Mesenchymal stem cell (in vitro differentiated cells and primary cell): Measurements from ENCODE around the gene UGCG.
A peak's percentile ranks its signal among the peaks of the same experiment; 100 is the strongest.
"Not testable (repeated sequence)": the region's sequence is repeated elsewhere in the genome, so short reads cannot be mapped to it uniquely, and the experiment has no call there.

Experiments used
- DNase-seq: peaks from one replicate; pipeline ENCODE4 v3.0.0-alpha.2; 2013
- H2AFZ ChIP-seq: one replicate; pipeline ENCODE4 v1.6.1; 2013; ENCODE audit warnings: low read depth, mild to moderate bottlenecking, control low read depth, inconsistent platforms, low read length, moderate library complexity
- H2AK5ac ChIP-seq: 2 replicates; pipeline ENCODE4 v1.6.1; 2013; ENCODE audit warnings: low read length, moderate library complexity, mild to moderate bottlenecking, inconsistent platforms; ENCODE audit not compliant: severe bottlenecking
- H2BK120ac ChIP-seq: one replicate; pipeline ENCODE4 v1.6.1; 2013; ENCODE audit warnings: low read depth, mild to moderate bottlenecking, inconsistent platforms, low read length, moderate library complexity
- H2BK12ac ChIP-seq, 2 experiments: one replicate each; pipeline ENCODE4 v1.6.1; 2013; ENCODE audit warnings: inconsistent platforms in 2 of 2, low read length in 2 of 2, mild to moderate bottlenecking in 2 of 2, moderate library complexity in 2 of 2, control low read depth in 1 of 2
- H2BK15ac ChIP-seq: one replicate; pipeline ENCODE4 v1.6.1; 2013; ENCODE audit warnings: mild to moderate bottlenecking, low read depth, inconsistent platforms; ENCODE audit not compliant: poor library complexity, severe bottlenecking
- H2BK5ac ChIP-seq: 2 replicates; pipeline ENCODE4 v1.6.1; 2013; ENCODE audit warnings: low read depth, mild to moderate bottlenecking, low read length, control low read depth, inconsistent platforms; ENCODE audit not compliant: poor library complexity, severe bottlenecking
- H3K14ac ChIP-seq, 2 experiments: one replicate each; pipeline ENCODE4 v1.6.1; 2013; ENCODE audit warnings: inconsistent platforms in 2 of 2, low read length in 2 of 2, control low read depth in 1 of 2, mild to moderate bottlenecking in 1 of 2, moderate library complexity in 1 of 2
- H3K18ac ChIP-seq, 2 experiments: one replicate each; pipeline ENCODE4 v1.6.1; 2013; ENCODE audit warnings: inconsistent platforms in 2 of 2, low read length in 2 of 2, control low read depth in 1 of 2, low read depth in 1 of 2, mild to moderate bottlenecking in 1 of 2
- H3K23ac ChIP-seq, 2 experiments: one replicate each; pipeline ENCODE4 v1.6.1; 2013; ENCODE audit warnings: inconsistent platforms in 2 of 2, low read length in 2 of 2, mild to moderate bottlenecking in 2 of 2, moderate library complexity in 2 of 2, control low read depth in 1 of 2
- H3K27ac ChIP-seq: 2 replicates; pipeline ENCODE4 v1.5.1; 2013; ENCODE audit warnings: mild to moderate bottlenecking, moderate library complexity, low read length, control low read depth, inconsistent platforms; ENCODE audit not compliant: poor library complexity, severe bottlenecking
- H3K27me3 ChIP-seq, 2 experiments: 2 replicates each; pipeline versions ENCODE4 v1.6.1 to v1.7.0; 2013; ENCODE audit warnings: low read length in 2 of 2, mild to moderate bottlenecking in 2 of 2, moderate library complexity in 2 of 2, control low read depth in 1 of 2, inconsistent platforms in 1 of 2; ENCODE audit not compliant: control insufficient read depth in 1 of 2, insufficient read depth in 1 of 2
- H3K36me3 ChIP-seq, 2 experiments: 2 replicates each; pipeline versions ENCODE4 v1.6.1 to v1.7.0; 2013; ENCODE audit warnings: low read length in 2 of 2, control low read depth in 1 of 2, inconsistent platforms in 1 of 2, low read depth in 1 of 2, mild to moderate bottlenecking in 1 of 2; ENCODE audit not compliant: insufficient read depth in 2 of 2, control insufficient read depth in 1 of 2
- H3K4ac ChIP-seq, 2 experiments: one replicate each; pipeline ENCODE4 v1.6.1; 2013; ENCODE audit warnings: inconsistent platforms in 2 of 2, low read length in 2 of 2, mild to moderate bottlenecking in 2 of 2, moderate library complexity in 2 of 2, control low read depth in 1 of 2, low read depth in 1 of 2
- H3K4me1 ChIP-seq: 2 replicates; pipeline ENCODE4 v1.6.1; 2013; ENCODE audit warnings: low read depth, low read length, control low read depth; ENCODE audit not compliant: control insufficient read depth, insufficient read depth
- H3K4me2 ChIP-seq: 2 replicates; pipeline ENCODE4 v1.6.1; 2013; ENCODE audit warnings: low read length, mild to moderate bottlenecking, inconsistent platforms; ENCODE audit not compliant: poor library complexity, severe bottlenecking
- H3K4me3 ChIP-seq, 2 experiments: 2 replicates each; pipeline versions ENCODE4 v1.5.1 to v1.7.0; 2013; ENCODE audit warnings: low read length in 2 of 2, mild to moderate bottlenecking in 2 of 2, control low read depth in 1 of 2, low read depth in 1 of 2; ENCODE audit not compliant: insufficient read depth in 1 of 2
- H3K79me1 ChIP-seq: replicated peaks from 2 replicates; pipeline ENCODE4 v1.6.1; 2013; ENCODE audit warnings: mild to moderate bottlenecking, control low read depth, low read length, inconsistent platforms; ENCODE audit not compliant: poor library complexity, severe bottlenecking
- H3K9ac ChIP-seq: 2 replicates; pipeline ENCODE4 v1.7.0; 2013; ENCODE audit warnings: mild to moderate bottlenecking, low read length, moderate library complexity
- H3K9me3 ChIP-seq: 2 replicates; pipeline ENCODE4 v1.7.0; 2013; ENCODE audit warnings: mild to moderate bottlenecking, low read length; ENCODE audit not compliant: control insufficient read depth
- H4K8ac ChIP-seq: one replicate; pipeline ENCODE4 v1.6.1; 2013; ENCODE audit warnings: inconsistent platforms, mild to moderate bottlenecking, low read length, moderate library complexity
- H4K91ac ChIP-seq: one replicate; pipeline ENCODE4 v1.6.1; 2013; ENCODE audit warnings: mild to moderate bottlenecking, low read length, inconsistent platforms
- WGBS: methylation state at CpG from one replicate; pipeline ENCODE4 v1.1.7; 2013; ENCODE audit warnings: mixed read lengths; 5-methylcytosine and 5-hydroxymethylcytosine counted together

UGCG gene

GRCh38 chr9:111943746-111944145, 47.1 kb downstream of the UGCG start:
- no peak overlapping the region for H3K14ac ChIP-seq
- WGBS, result 100% methylated on average over 3 of the region's 3 CpGs
- no peak overlapping the region for H3K4me3 ChIP-seq

GRCh38 chr9:111944241-111944866, 47.7 kb downstream of the UGCG start:
- Histone ChIP-seq H3K4me2 (no peak overlapping the region), H2AFZ (no peak overlapping the region), H3K4ac (no peak overlapping the region), H3K18ac (no peak overlapping the region), H2BK120ac (no peak overlapping the region), H4K8ac (no peak overlapping the region), H2AK5ac (peak overlapping the region; percentile 12), H3K4me1 (peaks cover 9% of the 10 kb centered on the region), H2BK5ac (no peak overlapping the region), H3K9ac (no peak overlapping the region), H3K23ac (no peak overlapping the region), H3K36me3 (no peaks in the 10 kb centered on the region), H3K9me3 (no peaks in the 10 kb centered on the region), H3K27ac (peak overlapping the region; percentile 51), H4K91ac (no peak overlapping the region), H2BK12ac (no peak overlapping the region), H3K27me3 (no peaks in the 10 kb centered on the region), H3K79me1 (no peaks in the 10 kb centered on the region), H3K14ac (no peak overlapping the region), H2BK15ac (no peak overlapping the region), H3K4me3 (no peak overlapping the region)
- WGBS, result 85% methylated on average over 2 of the region's 3 CpGs
- DNase-seq, result peak; percentile 81

More at GRCh38 chr9:111943746-111944145, 47.1 kb downstream of the UGCG start:
- Histone ChIP-seq H3K4me2 (no peak overlapping the region), H3K27me3 (no peaks in the 10 kb centered on the region), H3K23ac (no peak overlapping the region), H4K8ac (no peak overlapping the region), H3K9me3 (no peaks in the 10 kb centered on the region), H3K9ac (no peak overlapping the region), H3K18ac (no peak overlapping the region), H3K4me1 (peaks cover 12% of the 10 kb centered on the region), H4K91ac (no peak overlapping the region), H2BK5ac (no peak overlapping the region), H3K27ac (peak overlapping the region; percentile 51), H3K36me3 (peaks cover 0 to 4% of the 10 kb centered on the region in 2 experiments), H3K4ac (no peak overlapping the region), H3K79me1 (no peaks in the 10 kb centered on the region), H2BK15ac (no peak overlapping the region), H2BK120ac (no peak overlapping the region), H2BK12ac (no peak overlapping the region), H2AFZ (no peak overlapping the region), H2AK5ac (no peak overlapping the region)
- DNase-seq, result no peak

- peak overlapping the region; percentile 78 for H3K27ac ChIP-seq
- H3K4me2 ChIP-seq, result no peak overlapping the region
- no peak overlapping the region for H3K4me3 ChIP-seq
- no peak overlapping the region for H3K18ac ChIP-seq
- no peak overlapping the region for H4K91ac ChIP-seq
- H2AFZ ChIP-seq, result no peak overlapping the region
- H2BK12ac ChIP-seq, result no peak overlapping the region
- H3K36me3 ChIP-seq, result no peaks in the 10 kb centered on the region
- no peak overlapping the region for H2BK5ac ChIP-seq
- no peak overlapping the region for H4K8ac ChIP-seq
- H2BK15ac ChIP-seq, result no peak overlapping the region
- H3K23ac ChIP-seq, result no peak overlapping the region
- DNase-seq, result peak; percentile 84
- H2BK120ac ChIP-seq, result no peak overlapping the region
- H3K27me3 ChIP-seq, result no peaks in the 10 kb centered on the region
- 72% methylated on average over 3 of the region's 3 CpGs for WGBS
- no peaks in the 10 kb centered on the region for H3K9me3 ChIP-seq
- no peaks in the 10 kb centered on the region for H3K79me1 ChIP-seq
- H2AK5ac ChIP-seq, result peak overlapping the region; percentile 10
- H3K4me1 ChIP-seq, result peaks cover 6% of the 10 kb centered on the region
- H3K9ac ChIP-seq, result peak overlapping the region; percentile 29
- no peak overlapping the region for H3K14ac ChIP-seq
- H3K4ac ChIP-seq, result no peak overlapping the region
These were observed 48.6 kb downstream of the UGCG start for GRCh38 chr9:111945216-111945615.

DNA sequence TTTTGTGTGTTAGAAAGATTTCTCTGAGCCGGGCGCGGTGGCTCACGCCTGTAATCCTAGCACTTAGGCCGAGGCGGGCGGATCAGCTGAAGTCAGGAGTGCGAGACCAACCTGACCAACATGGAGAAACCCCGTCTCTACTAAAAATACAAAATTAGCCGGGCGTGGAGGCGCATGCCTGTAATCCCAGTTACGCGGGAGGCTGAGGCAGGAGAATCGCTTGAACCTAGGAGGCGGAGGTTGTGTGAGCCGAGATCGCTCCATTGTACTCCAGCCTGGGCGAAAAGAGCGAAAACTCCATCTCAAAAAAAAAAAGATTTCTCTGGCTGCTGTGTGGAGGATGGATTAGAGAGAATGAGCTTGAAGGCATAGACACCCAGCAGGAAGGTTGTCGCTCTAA, 51.5 kb downstream of the UGCG start:
- H2AK5ac ChIP-seq, H3K36me3 ChIP-seq, H3K18ac ChIP-seq, H3K27me3 ChIP-seq, DNase-seq, H3K4me1 ChIP-seq, H3K14ac ChIP-seq, H3K23ac ChIP-seq, H3K9me3 ChIP-seq, H2BK5ac ChIP-seq, H3K4me3 ChIP-seq, H2BK120ac ChIP-seq, H3K9ac ChIP-seq, H3K4ac ChIP-seq, H4K8ac ChIP-seq, H3K27ac ChIP-seq, H2AFZ ChIP-seq, H2BK12ac ChIP-seq, H3K4me2 ChIP-seq, H3K79me1 ChIP-seq, H2BK15ac ChIP-seq, H4K91ac ChIP-seq: not testable (repeated sequence)
- WGBS, result over 99% methylated on average over 18 of the region's 21 CpGs
